HUES48 (cell line): ENCODE results near the gene CCRL2.
"Not testable (repeated sequence)": the region's sequence is repeated elsewhere in the genome, so short reads cannot be mapped to it uniquely, and the experiment has no call there.

ENCODE experiments used
- H3K27ac ChIP-seq: one replicate; pipeline ENCODE4 v1.7.0; 2013; ENCODE audit warnings: low read depth, low read length, inconsistent platforms
- H3K27me3 ChIP-seq: 2 replicates; pipeline ENCODE4 v1.6.1; 2013; ENCODE audit warnings: mild to moderate bottlenecking, low read length; ENCODE audit not compliant: control insufficient read depth, insufficient read depth
- H3K36me3 ChIP-seq: 2 replicates; pipeline ENCODE4 v1.6.1; 2013; ENCODE audit warnings: low read length; ENCODE audit not compliant: control insufficient read depth, insufficient read depth
- H3K4me1 ChIP-seq: 2 replicates; pipeline ENCODE4 v1.6.1; 2013; ENCODE audit warnings: mild to moderate bottlenecking, low read length; ENCODE audit not compliant: control insufficient read depth, insufficient read depth
- H3K4me3 ChIP-seq: 2 replicates; pipeline ENCODE4 v1.5.1; 2013; ENCODE audit warnings: mild to moderate bottlenecking, low read depth, low read length
- H3K9ac ChIP-seq: 2 replicates; pipeline ENCODE4 v1.6.1; 2013; ENCODE audit warnings: mild to moderate bottlenecking, low read depth, low read length, moderate library complexity
- H3K9me3 ChIP-seq: 2 replicates; pipeline ENCODE4 v1.6.1; 2013; ENCODE audit warnings: low read length; ENCODE audit not compliant: control insufficient read depth, insufficient read depth

The CCRL2 gene

DNA sequence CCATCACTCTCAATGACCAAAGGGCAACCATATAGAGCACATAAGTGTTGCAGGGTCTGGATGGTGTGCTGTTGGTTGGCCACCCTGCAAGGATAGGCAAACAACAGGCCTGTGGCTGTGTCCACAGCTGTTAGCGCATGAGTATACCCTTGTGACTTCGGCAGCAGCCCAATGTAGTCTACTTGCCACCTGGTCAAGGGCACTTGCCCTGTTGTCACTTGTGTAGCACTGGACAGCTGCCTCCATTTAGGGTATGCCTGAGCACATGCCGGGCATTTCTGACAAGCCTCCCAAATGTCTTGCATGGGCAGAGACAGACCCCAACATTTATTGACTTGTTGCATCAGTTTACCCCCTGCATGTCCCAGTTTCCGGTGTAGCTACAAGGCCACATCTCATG lies 12.8 kb downstream of the CCRL2 start:
- H3K4me1 ChIP-seq: peaks cover 11% of the 10 kb centered on the region; the same call in 1 of the 2 replicates
- H3K27me3 ChIP-seq: no peaks in the 10 kb centered on the region
- no peaks in the 10 kb centered on the region for H3K36me3 ChIP-seq
- no peaks in the 10 kb centered on the region for H3K9me3 ChIP-seq
- no peak overlapping the region for H3K9ac ChIP-seq
- H3K4me3 ChIP-seq: no peak overlapping the region
- no peak overlapping the region for H3K27ac ChIP-seq

DNA sequence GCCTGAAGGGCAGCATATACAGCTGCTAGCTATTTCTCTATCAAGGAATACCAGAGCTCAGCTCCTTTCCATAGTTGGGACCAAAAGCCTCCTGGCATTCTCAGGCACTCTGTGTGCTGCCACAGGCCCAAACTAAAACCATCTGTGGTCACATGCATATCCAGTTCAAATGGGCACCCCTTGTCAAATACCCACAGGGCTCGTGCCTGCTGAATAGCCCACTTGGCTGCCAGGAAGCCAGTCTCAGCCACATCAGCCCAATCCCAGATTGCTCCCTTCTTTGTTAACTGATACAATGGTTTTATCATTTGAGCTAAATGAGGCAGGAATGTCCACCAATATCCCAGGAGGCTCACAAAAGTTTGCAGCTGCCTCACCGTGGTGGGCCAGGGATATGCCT lies 13.9 kb downstream of the CCRL2 start:
- no peaks in the 10 kb centered on the region for H3K36me3 ChIP-seq
- no peaks in the 10 kb centered on the region for H3K9me3 ChIP-seq
- H3K27me3 ChIP-seq: no peaks in the 10 kb centered on the region
- no peak overlapping the region for H3K9ac ChIP-seq
- no peak overlapping the region for H3K27ac ChIP-seq
- no peak overlapping the region for H3K4me3 ChIP-seq
- H3K4me1 ChIP-seq: peaks cover 11% of the 10 kb centered on the region; the same call in 1 of the 2 replicates

DNA sequence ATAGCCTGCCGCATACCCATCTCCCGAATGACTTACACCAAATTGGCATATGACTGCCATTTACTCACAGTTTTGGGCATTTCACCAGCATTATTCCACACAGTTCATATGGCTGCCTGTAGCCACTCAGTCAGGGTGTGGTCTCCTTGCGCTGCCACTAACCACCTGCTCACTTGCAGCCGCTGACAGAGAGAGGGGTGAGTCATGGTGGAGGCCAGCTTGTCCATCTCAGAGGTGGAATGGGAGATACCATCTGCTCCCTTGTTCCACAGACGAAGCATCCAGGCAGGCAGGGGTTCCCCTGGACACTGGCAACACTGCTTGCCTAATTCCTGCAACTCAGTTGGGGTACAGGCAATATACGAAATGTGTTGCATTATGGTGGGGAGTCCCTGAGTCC lies 15.6 kb downstream of the CCRL2 start:
- Histone ChIP-seq H3K4me1 (peaks cover 11% of the 10 kb centered on the region; the same call in 1 of the 2 replicates), H3K36me3 (no peaks in the 10 kb centered on the region), H3K4me3 (no peak overlapping the region), H3K27me3 (no peaks in the 10 kb centered on the region), H3K27ac (no peak overlapping the region), H3K9ac (no peak overlapping the region), H3K9me3 (no peaks in the 10 kb centered on the region)

DNA sequence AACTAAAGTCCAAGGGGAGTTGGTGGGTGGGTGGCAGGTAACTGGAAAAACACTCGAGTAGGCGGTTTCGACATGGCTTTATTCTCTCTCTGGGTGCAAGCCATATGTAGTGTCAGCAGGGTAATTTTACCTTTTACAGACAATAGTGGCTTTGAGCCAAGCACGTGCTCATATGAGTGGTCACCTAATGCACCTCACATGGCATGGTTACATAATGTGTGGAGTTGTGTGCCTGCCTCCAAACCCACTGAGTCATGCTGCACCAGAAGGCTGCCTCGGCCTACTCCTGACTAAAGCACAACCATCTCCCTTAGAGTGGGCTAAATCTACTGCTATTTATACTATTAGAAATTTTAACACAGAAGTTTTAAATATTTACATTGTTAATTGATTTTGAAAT lies 16.5 kb downstream of the CCRL2 start:
- Histone ChIP-seq H3K4me3 (no peak overlapping the region), H3K9me3 (no peaks in the 10 kb centered on the region), H3K27me3 (no peaks in the 10 kb centered on the region), H3K9ac (no peak overlapping the region), H3K4me1 (peaks cover 3% of the 10 kb centered on the region; the same call in 1 of the 2 replicates), H3K27ac (no peak overlapping the region), H3K36me3 (no peaks in the 10 kb centered on the region)

DNA sequence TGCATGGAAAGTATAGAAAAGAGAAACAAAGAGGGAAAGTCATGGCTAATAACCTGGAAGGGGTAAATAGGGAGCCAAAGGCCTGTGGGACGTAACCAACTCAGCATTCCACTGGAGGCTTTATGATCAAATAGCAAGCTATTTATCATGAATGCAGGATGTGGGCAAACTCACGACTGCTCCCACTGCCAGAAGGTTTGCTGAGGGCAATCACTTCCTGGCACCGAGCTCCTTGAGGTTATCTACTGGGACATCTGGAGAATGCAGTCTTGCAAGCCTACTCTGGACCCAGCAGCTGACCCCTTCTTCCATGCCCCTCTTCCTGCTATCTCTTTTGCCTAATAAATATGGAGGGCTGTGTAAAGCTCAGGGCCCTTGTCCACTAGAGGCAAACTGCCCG lies 19.4 kb downstream of the CCRL2 start:
- not testable (repeated sequence) for H3K9ac ChIP-seq, H3K27ac ChIP-seq, H3K9me3 ChIP-seq, H3K4me3 ChIP-seq, H3K27me3 ChIP-seq, H3K4me1 ChIP-seq, H3K36me3 ChIP-seq

DNA sequence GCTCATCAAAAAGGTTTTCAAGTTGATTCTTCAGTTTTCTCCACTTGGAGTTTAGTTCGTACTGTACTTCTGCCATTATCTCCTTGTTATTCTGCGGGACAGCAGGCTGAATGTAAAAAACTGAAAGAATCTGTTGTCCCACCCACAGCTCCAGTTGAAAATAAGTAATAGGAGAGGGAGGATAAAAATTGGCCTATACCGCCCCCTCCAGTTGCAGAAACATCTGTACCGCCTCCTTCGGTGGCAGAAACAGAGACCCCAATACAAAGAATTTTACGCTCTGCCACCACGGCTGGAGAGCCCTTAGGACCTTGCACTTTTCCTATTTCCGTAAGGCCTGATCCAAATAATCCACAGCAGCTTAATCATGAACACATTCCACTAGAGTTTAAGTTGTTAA lies 20.3 kb downstream of the CCRL2 start:
- H3K27ac ChIP-seq, H3K4me1 ChIP-seq, H3K9me3 ChIP-seq, H3K4me3 ChIP-seq, H3K36me3 ChIP-seq, H3K9ac ChIP-seq, H3K27me3 ChIP-seq: not testable (repeated sequence)

DNA sequence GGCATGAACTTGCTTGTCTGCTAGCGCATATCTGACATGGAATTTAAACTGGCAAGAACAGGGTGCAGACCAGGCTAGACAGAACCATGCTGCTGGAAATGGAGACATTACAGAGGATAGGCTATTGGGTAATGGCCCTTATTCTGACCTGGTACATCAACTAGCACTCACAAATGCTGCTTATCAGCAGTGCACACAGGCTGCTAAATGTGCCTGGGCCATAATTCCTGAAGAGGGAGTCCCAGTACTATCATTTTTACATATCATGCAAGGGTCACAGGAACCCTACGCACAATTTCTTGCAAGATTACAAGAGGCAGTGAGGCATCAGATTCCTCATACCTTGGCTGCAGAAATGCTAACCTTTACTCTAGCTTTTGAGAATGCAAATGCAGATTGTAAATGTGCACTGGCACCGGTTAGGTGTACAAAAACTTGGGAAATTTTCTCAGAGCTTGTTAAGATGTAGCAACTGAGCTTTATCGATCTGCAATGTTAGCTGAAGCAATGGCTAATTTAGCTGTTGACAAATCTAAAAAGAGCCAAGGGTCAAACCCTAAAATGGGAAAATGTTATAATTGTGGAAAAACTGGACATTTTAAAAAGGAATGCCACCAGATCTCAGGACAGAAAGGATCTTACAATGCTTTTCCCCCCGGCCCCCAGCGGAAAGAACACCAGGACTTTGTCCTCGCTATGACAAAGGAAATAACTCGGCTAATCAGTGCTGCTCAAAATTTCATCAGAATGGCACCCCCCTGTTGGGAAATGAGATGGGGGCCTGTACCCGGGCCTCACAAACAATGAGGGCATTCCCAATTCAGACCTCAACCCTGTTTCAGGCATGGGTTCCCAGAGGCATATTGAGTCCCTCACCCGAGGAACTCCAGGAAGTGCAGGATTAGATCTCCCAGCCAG lies 21.1 kb downstream of the CCRL2 start:
- H3K9me3 ChIP-seq: 0 out of 2 replicates have a peak, but pooled peaks cover 3% of the 10 kb centered on the region
- H3K9ac ChIP-seq: no peak overlapping the region
- H3K27me3 ChIP-seq: no peaks in the 10 kb centered on the region
- no peak overlapping the region for H3K4me3 ChIP-seq
- H3K36me3 ChIP-seq: no peaks in the 10 kb centered on the region
- no peaks in the 10 kb centered on the region for H3K4me1 ChIP-seq
- no peak overlapping the region for H3K27ac ChIP-seq

DNA sequence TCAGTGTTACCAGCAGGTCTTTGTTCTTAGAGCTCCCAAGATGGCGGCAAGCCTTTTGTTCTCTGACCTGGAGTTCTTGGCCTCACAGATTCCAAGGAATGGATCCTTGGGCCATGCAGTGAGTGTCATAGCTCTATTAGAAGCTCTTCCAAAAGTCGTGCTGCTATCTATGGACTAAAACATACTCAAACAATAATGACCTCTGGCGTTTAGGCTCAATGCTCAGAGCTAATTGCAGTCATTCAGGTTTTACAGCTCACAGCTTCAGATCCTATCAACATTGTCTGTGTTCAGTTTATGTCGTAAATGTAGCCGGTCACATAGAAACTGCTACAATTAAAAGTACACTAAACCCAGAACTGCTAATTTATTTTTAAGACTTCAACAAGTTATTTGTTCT lies 22.2 kb downstream of the CCRL2 start:
- no peaks in the 10 kb centered on the region for H3K36me3 ChIP-seq
- H3K27ac ChIP-seq: no peak overlapping the region

DNA sequence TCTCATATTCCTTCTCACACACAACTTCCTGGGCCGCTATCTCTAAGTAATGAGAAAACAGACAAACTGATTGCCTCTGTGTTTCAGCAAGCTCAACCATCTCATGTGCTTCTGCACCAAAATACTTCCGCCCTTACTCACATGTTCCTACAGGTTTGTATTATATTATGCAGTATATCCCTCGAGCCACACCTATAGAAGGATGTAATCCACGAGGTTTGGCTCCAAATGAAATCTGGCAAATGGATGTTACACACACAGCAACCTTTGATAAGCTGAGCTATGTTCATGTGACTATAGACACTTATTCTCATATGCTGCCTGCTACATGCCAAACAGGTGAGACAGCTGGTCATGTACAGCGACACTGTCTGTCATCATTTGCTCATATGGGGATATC lies 22.6 kb downstream of the CCRL2 start:
- no peaks in the 10 kb centered on the region for H3K4me1 ChIP-seq
- H3K36me3 ChIP-seq: no peaks in the 10 kb centered on the region

More for the DNA sequence above, 22.2 kb downstream of the CCRL2 start:
- Histone ChIP-seq H3K4me3 (no peak overlapping the region), H3K9ac (no peak overlapping the region), H3K9me3 (0 out of 2 replicates have a peak, but pooled peaks cover 3% of the 10 kb centered on the region), H3K27me3 (no peaks in the 10 kb centered on the region), H3K4me1 (no peaks in the 10 kb centered on the region)

DNA sequence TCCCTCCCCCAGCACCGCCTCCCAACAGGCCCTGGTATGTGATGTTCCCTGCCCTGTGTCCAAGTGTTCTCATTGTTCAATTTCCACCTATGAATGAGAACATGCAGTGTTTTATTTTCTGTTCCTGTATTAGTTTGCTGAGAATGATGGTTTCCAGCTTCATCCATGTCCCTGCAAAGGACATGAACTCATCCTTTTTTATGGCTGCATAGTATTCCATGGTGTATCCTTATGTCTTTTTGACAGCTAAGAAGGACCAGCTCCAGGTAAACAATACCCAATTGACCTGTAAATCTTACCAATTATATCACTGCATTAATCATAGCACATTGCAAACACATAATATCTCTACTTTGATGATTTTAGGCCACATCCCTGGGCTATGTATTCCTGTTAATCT lies 23.8 kb downstream of the CCRL2 start:
- not testable (repeated sequence) for H3K9me3 ChIP-seq, H3K27me3 ChIP-seq, H3K27ac ChIP-seq, H3K36me3 ChIP-seq, H3K4me3 ChIP-seq, H3K4me1 ChIP-seq, H3K9ac ChIP-seq

More for the DNA sequence above, 22.6 kb downstream of the CCRL2 start:
- H3K9ac ChIP-seq: no peak overlapping the region
- H3K27me3 ChIP-seq: no peaks in the 10 kb centered on the region
- no peak overlapping the region for H3K27ac ChIP-seq
- no peak overlapping the region for H3K4me3 ChIP-seq
- H3K9me3 ChIP-seq: 0 out of 2 replicates have a peak, but pooled peaks cover 3% of the 10 kb centered on the region

DNA sequence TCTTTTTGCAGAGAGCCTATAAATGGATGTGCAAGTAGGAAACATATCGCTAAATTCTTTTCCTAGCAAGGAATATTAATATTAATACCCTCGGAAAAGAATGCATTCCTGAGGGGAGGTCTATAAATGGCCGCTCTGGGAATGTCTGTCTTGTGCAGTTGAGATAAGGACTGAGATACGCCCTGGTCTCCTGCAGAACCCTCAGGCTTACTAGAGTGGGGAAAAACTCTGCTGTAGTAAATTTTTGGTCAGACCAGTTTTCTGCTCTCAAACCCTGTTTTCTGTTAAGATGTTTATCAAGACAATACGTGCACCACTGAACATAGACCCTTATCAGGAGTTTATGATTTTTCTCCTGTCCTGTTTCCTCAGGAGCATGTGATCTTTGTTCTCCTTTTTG lies 24.8 kb downstream of the CCRL2 start:
- not testable (repeated sequence) for H3K9ac ChIP-seq, H3K27me3 ChIP-seq, H3K36me3 ChIP-seq, H3K4me1 ChIP-seq, H3K4me3 ChIP-seq, H3K27ac ChIP-seq, H3K9me3 ChIP-seq
